ENCODE measurements around the gene MRPL20. TPM values are rescaled to one million over a fixed set of nuclear protein-coding genes. Genes with fewer than 3 reads are reported as not detected.

The MRPL20 gene
- total and polyA plus RNA-seq, 9 of the 15 experiments (the other 6 are each of a cell fraction or from before 2014, with no cell fraction given) = 180 to 671 (median 229) TPM

GRCh38 chr1:1374929-1375662, 32.0 kb downstream of the MRPL20 start, which contains the start of gene AURKAIP1 (continued):
- no peak for TF ChIP-seq IRF2 (CRISPR knock-in tag; IDR thresholded peaks at IDR 0.05)
- peak; percentile 84 for TF ChIP-seq ZBTB17 (CRISPR knock-in tag; IDR thresholded peaks at IDR 0.05)
- TF ChIP-seq ZNF212 (CRISPR knock-in tag; IDR thresholded peaks at IDR 0.05) = no peak
- peak; percentile 43; the same call in 1 of the 2 replicates for TF ChIP-seq BACH1 (tag; IDR thresholded peaks at IDR 0.05)
- peak; percentile 61; the same call in 1 of the 2 replicates for TF ChIP-seq HIVEP1 (CRISPR knock-in tag; IDR thresholded peaks at IDR 0.05)
- no peak for TF ChIP-seq CEBPG (CRISPR knock-in tag; IDR thresholded peaks at IDR 0.05)
- no peak for TF ChIP-seq CEBPG (tag; conservative IDR thresholded peaks at IDR 0.05 in 1 of 2, IDR thresholded peaks at IDR 0.05 in 1 of 2)
- TF ChIP-seq ETV1 (tag; conservative IDR thresholded peaks at IDR 0.05; ENCODE audit: low read depth) = peak; percentile 99
- TF ChIP-seq UBTF (IDR thresholded peaks at IDR 0.05; ENCODE audit: borderline replicate concordance in 1 of 2, low read depth in 2 of 2, low read length in 2 of 2) = peak; percentile 100
- peak; percentile 48; the same call in 1 of the 2 replicates for TF ChIP-seq POLR2AphosphoS2 (IDR thresholded peaks at IDR 0.05; ENCODE audit: low read length)
- TF ChIP-seq ZNF561 (CRISPR knock-in tag; conservative IDR thresholded peaks at IDR 0.05) = no peak
- TF ChIP-seq, protein P1, sequence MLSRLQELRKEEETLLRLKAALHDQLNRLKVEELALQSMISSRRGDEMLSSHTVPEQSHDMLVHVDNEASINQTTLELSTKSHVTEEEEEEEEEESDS (CRISPR knock-in tag; IDR thresholded peaks at IDR 0.05) = no peak
- TF ChIP-seq, protein P2, sequence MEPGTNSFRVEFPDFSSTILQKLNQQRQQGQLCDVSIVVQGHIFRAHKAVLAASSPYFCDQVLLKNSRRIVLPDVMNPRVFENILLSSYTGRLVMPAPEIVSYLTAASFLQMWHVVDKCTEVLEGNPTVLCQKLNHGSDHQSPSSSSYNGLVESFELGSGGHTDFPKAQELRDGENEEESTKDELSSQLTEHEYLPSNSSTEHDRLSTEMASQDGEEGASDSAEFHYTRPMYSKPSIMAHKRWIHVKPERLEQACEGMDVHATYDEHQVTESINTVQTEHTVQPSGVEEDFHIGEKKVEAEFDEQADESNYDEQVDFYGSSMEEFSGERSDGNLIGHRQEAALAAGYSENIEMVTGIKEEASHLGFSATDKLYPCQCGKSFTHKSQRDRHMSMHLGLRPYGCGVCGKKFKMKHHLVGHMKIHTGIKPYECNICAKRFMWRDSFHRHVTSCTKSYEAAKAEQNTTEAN (CRISPR knock-in tag; IDR thresholded peaks at IDR 0.05) = peak; percentile 96
- peak; percentile 96 for TF ChIP-seq FUS (optimal IDR thresholded peaks at IDR 0.05; ENCODE audit: low read depth, low read length)
- TF ChIP-seq, protein P3, sequence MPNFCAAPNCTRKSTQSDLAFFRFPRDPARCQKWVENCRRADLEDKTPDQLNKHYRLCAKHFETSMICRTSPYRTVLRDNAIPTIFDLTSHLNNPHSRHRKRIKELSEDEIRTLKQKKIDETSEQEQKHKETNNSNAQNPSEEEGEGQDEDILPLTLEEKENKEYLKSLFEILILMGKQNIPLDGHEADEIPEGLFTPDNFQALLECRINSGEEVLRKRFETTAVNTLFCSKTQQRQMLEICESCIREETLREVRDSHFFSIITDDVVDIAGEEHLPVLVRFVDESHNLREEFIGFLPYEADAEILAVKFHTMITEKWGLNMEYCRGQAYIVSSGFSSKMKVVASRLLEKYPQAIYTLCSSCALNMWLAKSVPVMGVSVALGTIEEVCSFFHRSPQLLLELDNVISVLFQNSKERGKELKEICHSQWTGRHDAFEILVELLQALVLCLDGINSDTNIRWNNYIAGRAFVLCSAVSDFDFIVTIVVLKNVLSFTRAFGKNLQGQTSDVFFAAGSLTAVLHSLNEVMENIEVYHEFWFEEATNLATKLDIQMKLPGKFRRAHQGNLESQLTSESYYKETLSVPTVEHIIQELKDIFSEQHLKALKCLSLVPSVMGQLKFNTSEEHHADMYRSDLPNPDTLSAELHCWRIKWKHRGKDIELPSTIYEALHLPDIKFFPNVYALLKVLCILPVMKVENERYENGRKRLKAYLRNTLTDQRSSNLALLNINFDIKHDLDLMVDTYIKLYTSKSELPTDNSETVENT (CRISPR knock-in tag; IDR thresholded peaks at IDR 0.05) = peak; percentile 90; the same call in 1 of the 2 replicates
- TF ChIP-seq, protein P4, sequence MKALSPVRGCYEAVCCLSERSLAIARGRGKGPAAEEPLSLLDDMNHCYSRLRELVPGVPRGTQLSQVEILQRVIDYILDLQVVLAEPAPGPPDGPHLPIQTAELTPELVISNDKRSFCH (CRISPR knock-in tag; IDR thresholded peaks at IDR 0.05) = no peak
- TF ChIP-seq, protein P4 (tag; IDR thresholded peaks at IDR 0.05) = peak; percentile 95
- TF ChIP-seq POLR3A (IDR thresholded peaks at IDR 0.05; ENCODE audit: borderline replicate concordance, extremely low read depth, insufficient read depth, insufficient read length) = no peak
- no peak for TF ChIP-seq CBFB (CRISPR knock-in tag; IDR thresholded peaks at IDR 0.05)
- TF ChIP-seq FOXA1 (IDR thresholded peaks at IDR 0.05; ENCODE audit: borderline replicate concordance) = no peak
- TF ChIP-seq NFIC (IDR thresholded peaks at IDR 0.05) = peak; percentile 84
- TF ChIP-seq ZFP1 (CRISPR knock-in tag; IDR thresholded peaks at IDR 0.05) = no peak
- TF ChIP-seq ZNF23 (CRISPR knock-in tag; IDR thresholded peaks at IDR 0.05) = no peak
